GM19025 (cell line): Measurements from ENCODE around the gene MAST4.

ENCODE experiments used
- ATAC-seq: cut with Tn5 transposase; IDR thresholded peaks from one replicate; pipeline ENCODE4 v1.9.1; 2021; ENCODE audit warnings: mild to moderate bottlenecking, low read depth, moderate library complexity; ENCODE audit not compliant: unreplicated experiment

Gene MAST4

GRCh38 chr5:67209141-67209771 lies 613.1 kb downstream of the MAST4 start:
- ATAC-seq, result no peak

- no peak for ATAC-seq
Measured at GRCh38 chr5:67211926-67212325, 615.7 kb downstream of the MAST4 start.

GRCh38 chr5:67214036-67214435 lies 617.8 kb downstream of the MAST4 start:
- ATAC-seq, result no peak

- ATAC-seq, result no peak
Measured at GRCh38 chr5:67214707-67215447, 618.7 kb downstream of the MAST4 start.

GRCh38 chr5:67215519-67216471 lies 619.6 kb downstream of the MAST4 start:
- peak; percentile 99 for ATAC-seq

GRCh38 chr5:67216564-67216963 lies 620.4 kb downstream of the MAST4 start:
- no peak for ATAC-seq
